Measurements from ENCODE around the gene OR51V1. TPM values are rescaled to one million over a fixed set of nuclear protein-coding genes. Genes with fewer than 3 reads are reported as not detected.

Gene OR51V1
- total RNA-seq, 2 experiments from 2014 or later: not detected

DNA sequence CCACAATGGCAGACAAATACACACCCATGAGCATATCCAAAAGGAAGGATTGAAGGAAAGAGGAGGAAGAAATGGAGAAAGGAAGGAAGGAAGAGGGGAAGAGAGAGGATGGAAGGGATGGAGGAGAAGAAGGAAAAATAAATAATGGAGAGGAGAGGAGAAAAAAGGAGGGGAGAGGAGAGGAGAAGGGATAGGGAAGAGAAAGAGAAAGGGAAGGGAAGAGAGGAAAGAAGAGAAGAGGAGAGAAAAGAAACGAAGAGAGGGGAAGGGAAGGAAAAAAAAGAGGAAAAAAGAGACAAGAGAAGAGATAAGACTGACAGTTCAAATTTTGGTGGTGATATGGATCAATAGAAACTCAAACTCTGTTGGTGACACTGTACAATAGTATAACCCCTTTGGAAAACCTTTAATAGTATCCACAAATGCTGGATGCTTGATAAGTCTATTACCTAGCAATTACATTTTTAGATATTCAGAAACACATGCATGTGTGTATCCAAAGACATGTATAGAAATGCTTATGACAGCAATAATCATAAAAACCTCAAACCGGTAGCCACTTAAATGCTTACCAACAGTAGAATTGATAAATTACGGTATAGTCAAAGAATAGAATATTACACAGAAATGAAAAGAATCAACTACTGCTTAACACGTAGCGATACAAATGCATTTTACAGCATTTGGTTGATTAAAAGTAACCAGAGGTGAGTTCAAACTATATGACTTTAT lies 35.0 kb upstream of the OR51V1 start:
- CTCF ChIA-PET (ENCODE audit: unreplicated experiment): no interaction called here

DNA sequence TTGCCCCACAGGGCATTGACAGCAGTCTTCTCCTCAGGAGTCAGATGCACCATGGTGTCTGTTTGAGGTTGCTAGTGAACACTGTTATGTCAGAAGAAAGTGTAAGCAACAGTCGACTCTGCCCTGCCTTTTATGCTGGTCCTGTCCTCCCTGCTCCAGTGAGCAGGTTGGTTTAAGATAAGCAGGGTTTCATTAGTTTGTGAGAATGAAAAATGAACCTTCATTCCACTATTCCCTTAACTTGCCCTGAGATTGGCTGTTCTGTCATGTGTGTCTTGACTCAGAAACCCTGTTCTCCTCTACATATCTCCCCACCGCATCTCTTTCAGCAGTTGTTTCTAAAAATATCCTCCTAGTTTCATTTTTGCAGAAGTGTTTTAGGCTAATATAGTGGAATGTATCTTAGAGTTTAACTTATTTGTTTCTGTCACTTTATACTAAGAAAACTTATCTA lies 33.9 kb upstream of the OR51V1 start, which contains the start of gene HBD:
Gene HBD (minus strand): TSS at position 103 of the 454 bp plus-strand sequence. CDS start 50 bp downstream, at position 53.
- Histone ChIP-seq H3K4me3 (ENCODE audit: low read depth, low read length, poor library complexity, severe bottlenecking) (no peak within 1 kb of the TSS), H2AFZ (ENCODE audit: low read length) (no peak within 1 kb of the TSS), H3K9me3 (ENCODE audit: low read length) (no peaks in the 10 kb centered on the region), H3K79me2 (ENCODE audit: insufficient read depth, low read depth, low read length) (no peaks in the 10 kb centered on the region), H3K4me1 (ENCODE audit: insufficient read depth, low read length, poor library complexity, severe bottlenecking) (no peaks in the 10 kb centered on the region), H3K36me3 (ENCODE audit: insufficient read depth, low read length) (no peaks in the 10 kb centered on the region), H3K27ac (ENCODE audit: low read depth, low read length, poor library complexity, severe bottlenecking) (no peak within 1 kb of the TSS), H3K4me2 (ENCODE audit: low read length) (no peak within 1 kb of the TSS), H3K9me2 (ENCODE audit: insufficient read depth, low read length) (no peaks in the 10 kb centered on the region), H4K20me1 (ENCODE audit: insufficient read depth, low read length) (no peaks in the 10 kb centered on the region)
- intact Hi-C loops (cut with micrococcal nuclease; ENCODE audit: unreplicated experiment): no loop called here
- ChIA-PET POLR2A (no interaction called here), CTCF (ENCODE audit: unreplicated experiment) (no interaction called here)
- TF ChIP-seq CTCF (conservative IDR thresholded peaks at IDR 0.05; ENCODE audit: low read length) (no peak), EZH2phosphoT487 (IDR thresholded peaks at IDR 0.05; ENCODE audit: borderline replicate concordance, low read depth, low read length) (no peak)
- BruUV-seq (replicated peaks): no TSS peak
- DNase-seq (ENCODE audit: low spot score): no peak

More for the DNA sequence above, 35.0 kb upstream of the OR51V1 start:
- Histone ChIP-seq H3K27ac (ENCODE audit: low read depth, low read length, poor library complexity, severe bottlenecking) (no peak overlapping the region), H3K4me1 (ENCODE audit: insufficient read depth, low read length, poor library complexity, severe bottlenecking) (no peaks in the 10 kb centered on the region), H4K20me1 (ENCODE audit: insufficient read depth, low read length) (no peaks in the 10 kb centered on the region), H3K36me3 (ENCODE audit: insufficient read depth, low read length) (no peaks in the 10 kb centered on the region), H3K79me2 (ENCODE audit: insufficient read depth, low read depth, low read length) (no peaks in the 10 kb centered on the region), H3K9me3 (ENCODE audit: low read length) (no peaks in the 10 kb centered on the region), H3K9me2 (ENCODE audit: insufficient read depth, low read length) (no peaks in the 10 kb centered on the region), H2AFZ (ENCODE audit: low read length) (no peak overlapping the region), H3K4me3 (ENCODE audit: low read depth, low read length, poor library complexity, severe bottlenecking) (no peak overlapping the region), H3K4me2 (ENCODE audit: low read length) (no peak overlapping the region)
- intact Hi-C loops (cut with micrococcal nuclease; ENCODE audit: unreplicated experiment): no loop called here
- no peak for DNase-seq (ENCODE audit: low spot score)
- no TSS peak for BruUV-seq (replicated peaks)
- POLR2A ChIA-PET: no interaction called here
- TF ChIP-seq CTCF (conservative IDR thresholded peaks at IDR 0.05; ENCODE audit: low read length): no peak
- no peak for TF ChIP-seq EZH2phosphoT487 (IDR thresholded peaks at IDR 0.05; ENCODE audit: borderline replicate concordance, low read depth, low read length)

GRCh38 chr11:5233307-5233706 lies 32.8 kb upstream of the OR51V1 start:
- ChIA-PET CTCF (ENCODE audit: unreplicated experiment) (no interaction called here), POLR2A (no interaction called here)
- TF ChIP-seq CTCF (conservative IDR thresholded peaks at IDR 0.05; ENCODE audit: low read length) (no peak), EZH2phosphoT487 (IDR thresholded peaks at IDR 0.05; ENCODE audit: borderline replicate concordance, low read depth, low read length) (no peak)

More at GRCh38 chr11:5233307-5233706, 32.8 kb upstream of the OR51V1 start:
- no TSS peak for BruUV-seq (replicated peaks)
- no peak overlapping the region for H3K4me2 ChIP-seq (ENCODE audit: low read length)
- no peak overlapping the region for H3K27ac ChIP-seq (ENCODE audit: low read depth, low read length, poor library complexity, severe bottlenecking)
- no peak overlapping the region for H2AFZ ChIP-seq (ENCODE audit: low read length)
- no peaks in the 10 kb centered on the region for H3K9me2 ChIP-seq (ENCODE audit: insufficient read depth, low read length)
- H3K4me3 ChIP-seq (ENCODE audit: low read depth, low read length, poor library complexity, severe bottlenecking): no peak overlapping the region
- H3K36me3 ChIP-seq (ENCODE audit: insufficient read depth, low read length): no peaks in the 10 kb centered on the region
- H3K9me3 ChIP-seq (ENCODE audit: low read length): no peaks in the 10 kb centered on the region
- no peaks in the 10 kb centered on the region for H4K20me1 ChIP-seq (ENCODE audit: insufficient read depth, low read length)
- no peaks in the 10 kb centered on the region for H3K4me1 ChIP-seq (ENCODE audit: insufficient read depth, low read length, poor library complexity, severe bottlenecking)
- DNase-seq (ENCODE audit: low spot score): no peak
- no peaks in the 10 kb centered on the region for H3K79me2 ChIP-seq (ENCODE audit: insufficient read depth, low read depth, low read length)
- intact Hi-C loops (cut with micrococcal nuclease; ENCODE audit: unreplicated experiment): no loop called here

Measured in OCI-LY7 (cell line).